ENCODE data around the gene KISS1R.

Gene KISS1R

DNA sequence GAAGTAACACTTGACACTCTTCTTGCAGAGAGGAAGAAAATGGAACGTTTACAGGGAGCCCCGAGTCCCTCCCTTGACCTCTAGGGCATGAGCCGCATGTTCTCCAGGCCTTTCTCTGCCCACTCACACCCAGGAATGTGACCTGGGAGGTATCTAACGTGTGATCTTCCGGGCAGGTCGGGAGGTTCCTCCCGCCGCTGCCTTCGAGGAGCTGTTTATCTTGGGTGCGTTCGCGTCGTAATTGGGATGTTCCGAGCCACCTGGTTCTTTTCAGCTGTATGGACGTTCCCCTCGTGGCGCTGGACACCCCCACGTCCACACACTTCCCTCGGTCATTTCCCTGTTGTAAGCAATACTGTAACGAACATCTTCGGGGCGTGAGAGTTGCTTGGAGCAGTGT is 22.3 kb downstream of the KISS1R start:
- no peak for DNase-seq

DNA sequence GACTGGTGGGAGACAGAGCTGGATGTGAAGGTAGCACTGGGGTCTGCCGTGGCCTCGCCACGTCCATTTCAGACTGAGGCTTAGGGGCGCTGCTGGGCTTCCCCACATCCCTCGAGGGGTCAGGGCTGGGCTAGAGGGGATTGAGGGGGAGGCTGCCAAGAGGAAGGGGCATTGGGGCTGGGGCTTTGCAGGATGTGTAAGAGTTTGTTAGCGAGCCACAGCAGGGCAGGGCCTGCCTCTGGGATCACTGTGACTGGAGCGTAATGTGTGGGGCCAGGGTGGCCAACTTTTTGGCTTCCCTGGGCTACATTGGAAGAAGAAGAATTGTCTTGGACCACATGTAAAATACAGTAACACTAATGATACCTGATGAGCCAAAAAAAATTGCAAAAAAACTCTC is 22.8 kb downstream of the KISS1R start:
- DNase-seq: no peak

DNA sequence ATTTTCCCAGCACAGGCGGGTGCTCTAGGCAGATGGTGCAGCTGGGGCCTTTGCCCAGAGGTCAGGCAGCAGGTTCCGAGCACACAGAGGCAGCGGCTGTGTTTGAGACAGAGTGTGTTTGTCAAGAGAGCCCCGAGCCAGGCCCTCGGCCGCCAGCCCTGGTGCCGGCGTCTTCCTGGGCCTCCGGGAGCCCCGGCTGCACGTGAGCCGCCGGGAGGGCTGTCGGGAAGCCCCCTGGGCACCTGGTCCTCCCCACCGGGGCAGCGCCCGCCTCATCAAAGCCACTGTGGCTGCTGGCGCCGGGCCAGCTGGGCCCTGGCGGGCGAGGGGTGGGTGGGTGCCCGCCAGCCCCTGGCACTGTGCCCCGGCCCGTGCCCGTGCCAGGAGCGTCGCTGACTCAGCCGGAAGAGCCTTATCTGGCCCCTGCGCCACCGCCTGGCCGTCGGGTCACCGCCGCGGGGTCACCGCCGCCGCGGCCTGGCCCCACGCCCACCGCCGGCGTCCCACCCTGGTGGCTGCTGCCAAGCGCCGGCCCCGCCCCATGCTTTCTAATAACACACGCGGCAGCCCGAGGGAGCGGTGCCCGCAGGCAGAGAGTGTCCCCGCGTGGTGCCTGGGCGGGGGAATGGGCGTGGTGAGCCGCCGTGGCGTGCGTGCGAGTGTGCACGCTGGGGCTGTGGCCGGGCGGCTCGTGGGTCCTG is 23.6 kb downstream of the KISS1R start:
- DNase-seq: peak; percentile 89 to 94 (median 92)

DNA sequence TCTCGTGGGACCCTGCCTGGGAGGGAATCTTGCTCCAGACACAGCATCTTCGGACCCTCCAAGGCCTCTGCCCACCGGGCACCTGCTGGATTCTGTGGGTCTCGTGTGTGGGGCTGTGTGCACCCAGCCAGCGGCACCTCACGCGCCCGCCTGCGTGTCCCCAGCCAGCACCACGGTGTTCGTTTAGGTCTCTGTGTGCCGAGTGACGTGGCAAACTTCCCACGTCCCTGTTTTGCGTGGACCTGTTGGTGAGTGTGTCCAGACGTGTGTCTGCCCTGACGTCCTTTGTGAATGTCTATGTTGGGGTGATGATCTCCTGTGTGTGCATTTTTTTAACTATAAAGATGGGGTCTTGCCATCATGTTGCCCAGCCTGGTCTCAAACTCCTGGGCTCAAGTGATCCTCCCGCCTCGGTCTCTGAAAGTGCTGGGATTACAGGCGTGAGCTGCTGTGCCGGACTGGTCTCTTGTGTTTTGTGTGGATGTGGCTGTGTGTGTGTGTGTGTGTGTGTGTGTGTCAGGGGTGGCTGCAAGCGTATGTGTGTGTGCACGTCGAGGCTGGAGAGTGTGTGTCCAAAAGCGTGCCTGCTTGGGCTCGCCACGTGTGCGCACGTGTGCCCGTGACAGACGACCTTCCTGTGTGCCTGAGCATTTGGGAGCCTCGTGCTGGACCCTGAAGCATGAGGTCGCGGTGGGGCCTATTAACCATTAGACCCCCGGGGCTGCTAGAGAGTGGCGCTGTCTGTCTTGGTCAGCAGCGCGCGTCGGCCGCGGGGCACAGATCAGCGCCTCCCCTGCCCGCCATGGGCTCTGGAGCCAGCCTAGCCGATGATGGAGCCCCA is 24.4 kb downstream of the KISS1R start:
- no peak for DNase-seq

DNA sequence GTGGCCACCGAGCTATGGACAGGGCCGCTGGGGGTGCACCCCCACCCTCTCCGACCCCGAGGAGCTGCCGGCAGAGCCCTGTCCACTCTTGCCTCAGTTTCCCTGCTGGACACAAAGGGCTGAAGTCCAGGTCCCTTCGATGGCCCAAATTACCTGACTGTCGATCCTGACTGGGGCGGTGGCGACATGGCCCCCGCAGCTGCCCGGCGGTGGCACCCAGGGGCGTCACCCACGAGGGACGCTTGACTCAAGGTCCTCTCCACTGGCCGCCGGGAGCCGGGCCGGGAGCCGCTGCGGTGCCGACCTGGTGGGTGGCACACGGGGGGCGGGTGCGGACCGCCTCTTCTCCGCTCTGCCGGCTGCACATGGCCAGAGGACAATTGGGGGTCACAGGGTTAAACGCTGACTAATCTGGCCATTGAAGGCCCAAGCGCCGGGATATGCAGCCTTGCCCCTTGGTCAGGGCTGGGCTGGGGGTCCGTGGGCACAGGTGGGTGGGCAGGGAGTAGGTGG is 25.1 kb downstream of the KISS1R start:
- no peak for DNase-seq

DNA sequence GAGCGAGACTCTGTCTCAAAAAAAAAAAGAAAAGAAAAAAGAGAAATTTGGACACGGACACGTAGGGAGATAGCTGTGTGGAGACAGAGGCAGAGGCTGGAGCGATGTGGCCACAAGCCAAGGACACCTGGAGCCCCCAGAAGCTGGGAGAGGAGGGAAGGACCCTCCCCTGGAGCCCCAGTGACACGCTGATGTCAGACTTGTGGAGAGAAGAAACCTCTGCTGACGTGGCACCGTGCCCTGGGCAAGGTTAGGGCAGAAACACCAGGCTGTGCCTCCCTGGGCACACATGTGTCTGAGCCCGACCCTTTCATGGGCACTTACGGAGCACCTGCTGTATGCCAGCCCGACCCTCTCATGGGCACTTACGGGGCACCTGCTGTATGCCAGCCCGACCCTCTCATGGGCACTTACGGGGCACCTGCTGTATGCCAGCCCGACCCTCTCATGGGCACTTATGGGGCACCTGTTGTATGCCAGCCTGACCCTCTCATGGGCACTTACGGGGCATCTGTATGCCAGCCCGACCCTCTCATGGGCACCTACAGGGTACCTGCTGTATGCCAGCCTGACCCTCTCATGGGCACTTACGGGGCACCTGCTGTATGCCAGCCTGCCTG is 26.5 kb downstream of the KISS1R start:
- no peak for DNase-seq

DNA sequence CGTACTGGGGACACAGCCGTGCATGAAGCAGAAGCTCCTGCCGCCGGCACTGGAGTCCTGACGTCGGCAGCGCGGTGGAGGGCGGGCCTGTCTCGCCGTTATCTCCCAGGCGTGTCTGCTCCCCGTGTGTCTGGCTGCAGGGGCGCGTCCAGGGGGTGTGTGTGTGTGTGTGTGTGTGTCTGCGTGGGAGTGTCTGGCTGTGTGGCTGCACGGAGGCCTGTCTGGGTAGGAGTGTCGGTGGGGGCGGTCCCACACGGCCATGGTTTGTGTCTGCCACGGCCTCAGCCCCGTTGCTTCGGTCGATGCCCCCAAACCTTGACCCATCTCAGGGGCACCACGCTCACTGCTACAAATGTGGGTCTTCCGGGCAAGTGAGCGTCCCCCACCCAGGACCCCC is 27.0 kb downstream of the KISS1R start:
- DNase-seq: peak in 1 of 4 experiments; percentile 13

DNA sequence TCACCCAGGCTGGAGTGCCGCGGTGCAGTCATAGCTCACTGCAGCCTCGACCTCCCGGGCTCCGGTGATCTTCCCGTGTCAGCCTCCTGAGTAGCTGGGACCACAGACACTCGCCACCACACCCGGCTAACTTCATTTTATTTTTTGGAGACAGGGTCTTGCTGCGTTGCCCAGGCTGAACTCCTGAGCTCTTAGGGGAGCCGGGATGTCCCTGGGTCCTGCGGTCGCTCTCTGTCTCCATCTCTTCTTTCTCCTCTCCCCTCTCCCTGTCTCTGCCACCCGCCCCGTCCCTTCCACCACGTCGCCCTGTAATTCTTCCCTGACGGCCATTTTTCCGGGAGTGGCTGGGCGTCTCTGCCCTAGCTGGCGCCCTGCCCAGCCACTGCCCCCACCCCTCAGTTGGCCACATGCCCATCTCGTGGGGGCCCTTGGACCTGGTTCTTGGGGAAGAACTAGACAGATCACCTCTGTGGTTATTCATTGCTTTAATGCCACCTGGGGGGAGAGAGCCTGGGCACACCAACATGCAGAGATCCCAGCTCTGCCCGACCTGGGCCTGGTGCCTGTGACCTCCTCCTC is 27.6 kb downstream of the KISS1R start:
- peak in 1 of 4 experiments; percentile 4 for DNase-seq

DNA sequence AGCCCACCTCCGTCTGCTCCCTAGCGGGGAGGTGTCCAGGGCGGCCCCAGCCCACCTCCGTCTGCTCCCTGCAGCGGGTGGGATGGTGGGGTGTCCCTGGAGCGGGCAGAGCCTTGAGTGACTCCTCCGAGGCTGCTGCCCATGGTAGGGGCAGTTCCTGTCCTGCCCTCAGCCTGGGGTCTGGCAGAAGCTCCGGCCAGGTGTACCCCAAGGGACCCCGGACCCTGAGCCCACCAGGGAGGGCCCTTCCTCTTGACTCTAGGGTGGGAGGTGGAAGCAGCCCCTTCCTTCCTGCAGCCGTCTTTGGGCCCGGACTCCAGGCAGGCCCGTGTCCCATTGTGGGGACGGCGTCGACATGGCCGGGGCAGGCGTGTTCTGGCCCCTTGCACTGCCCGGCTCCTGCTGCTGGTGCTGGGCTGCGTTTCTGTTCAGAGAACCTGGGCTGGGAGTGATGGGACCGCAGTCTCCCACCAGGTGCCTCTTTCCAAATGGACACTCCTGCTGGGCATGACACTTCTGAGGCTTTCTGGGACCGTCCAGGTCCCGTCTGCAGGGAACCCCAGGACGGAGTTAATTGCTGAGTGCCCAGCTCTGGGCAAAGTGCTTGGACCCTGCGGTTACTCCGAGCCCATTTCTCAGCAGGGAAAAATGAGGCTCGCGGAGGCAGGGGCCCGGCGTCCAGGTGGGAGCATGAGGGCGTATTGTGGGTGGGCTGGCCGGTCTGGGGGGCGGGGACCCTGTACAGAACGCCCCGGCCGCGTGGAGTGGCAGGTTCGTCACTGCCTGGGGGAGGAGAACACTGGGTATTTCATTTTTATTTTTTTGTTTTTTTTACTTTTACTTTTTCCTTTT is 28.5 kb downstream of the KISS1R start:
- DNase-seq: no peak

DNA sequence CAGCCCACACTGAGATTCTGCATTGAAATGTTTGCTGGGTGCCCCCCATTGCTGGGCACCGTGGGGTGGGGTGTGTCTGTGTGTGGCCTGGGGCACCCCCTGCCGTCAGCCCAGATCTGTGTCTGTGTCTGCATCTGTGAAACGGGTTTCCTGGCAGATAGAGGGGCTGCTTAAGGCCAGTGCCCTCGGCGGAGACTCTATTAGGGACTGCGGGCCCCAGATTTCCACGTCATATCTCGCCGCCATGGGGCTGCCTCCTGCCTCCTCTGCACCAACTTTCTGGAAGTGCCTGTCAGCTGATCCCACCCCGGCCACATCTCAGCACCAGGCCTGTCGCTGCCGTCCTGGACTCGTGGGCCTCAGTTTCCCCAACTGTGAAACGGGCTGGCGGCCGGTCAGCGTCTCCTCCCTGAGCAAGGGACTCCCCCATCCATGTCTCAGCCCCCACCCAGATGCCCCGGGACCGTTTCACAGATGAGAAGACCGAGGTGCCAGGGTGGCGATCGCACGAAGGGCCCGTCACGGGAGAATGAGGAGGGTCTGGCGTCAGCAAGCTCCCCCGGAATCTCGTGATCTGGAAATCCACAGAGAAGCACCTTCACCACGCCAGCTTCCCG is 30.1 kb downstream of the KISS1R start:
- no peak for DNase-seq

DNA sequence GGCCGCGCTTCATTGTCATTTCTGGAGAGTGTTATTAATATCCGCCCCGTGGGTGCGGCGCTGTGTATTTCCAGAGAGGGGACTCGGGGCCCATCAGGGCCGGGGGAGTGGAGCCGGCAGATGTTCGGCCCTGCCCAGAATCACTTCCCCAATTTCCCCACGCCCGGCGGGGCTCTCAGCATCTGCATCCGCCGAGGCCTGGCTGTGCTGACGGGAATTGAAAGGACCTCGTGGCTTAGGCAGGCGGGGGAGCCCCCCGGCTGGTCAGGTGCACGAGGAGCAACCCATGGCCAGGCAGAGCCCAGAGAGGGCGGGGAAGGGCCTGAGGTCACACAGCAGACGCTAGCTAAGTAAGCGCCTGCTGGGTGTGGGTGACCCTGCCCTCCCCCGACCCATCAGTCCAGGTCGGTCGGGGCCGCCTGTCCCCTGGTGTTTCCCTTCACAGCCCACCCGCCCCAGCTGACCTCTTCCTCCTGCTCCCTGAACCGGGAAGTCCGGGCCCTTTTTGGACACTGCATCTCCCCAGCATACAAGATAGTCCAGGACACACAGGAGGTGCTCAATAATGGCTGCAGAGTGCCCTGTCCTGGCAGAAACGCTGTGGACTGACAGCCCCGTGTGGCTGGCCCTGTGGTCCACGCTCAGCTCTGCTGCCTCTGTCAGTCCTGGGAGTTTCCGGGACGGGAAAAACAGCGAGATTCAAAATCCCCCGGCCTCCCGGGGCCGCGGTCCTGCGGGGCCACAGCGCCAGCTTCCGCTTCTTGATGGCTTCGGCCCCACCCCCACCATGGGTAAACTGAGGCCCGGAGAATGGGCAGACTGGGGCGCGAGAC is 30.8 kb downstream of the KISS1R start:
- peak; percentile 99 for DNase-seq

DNA sequence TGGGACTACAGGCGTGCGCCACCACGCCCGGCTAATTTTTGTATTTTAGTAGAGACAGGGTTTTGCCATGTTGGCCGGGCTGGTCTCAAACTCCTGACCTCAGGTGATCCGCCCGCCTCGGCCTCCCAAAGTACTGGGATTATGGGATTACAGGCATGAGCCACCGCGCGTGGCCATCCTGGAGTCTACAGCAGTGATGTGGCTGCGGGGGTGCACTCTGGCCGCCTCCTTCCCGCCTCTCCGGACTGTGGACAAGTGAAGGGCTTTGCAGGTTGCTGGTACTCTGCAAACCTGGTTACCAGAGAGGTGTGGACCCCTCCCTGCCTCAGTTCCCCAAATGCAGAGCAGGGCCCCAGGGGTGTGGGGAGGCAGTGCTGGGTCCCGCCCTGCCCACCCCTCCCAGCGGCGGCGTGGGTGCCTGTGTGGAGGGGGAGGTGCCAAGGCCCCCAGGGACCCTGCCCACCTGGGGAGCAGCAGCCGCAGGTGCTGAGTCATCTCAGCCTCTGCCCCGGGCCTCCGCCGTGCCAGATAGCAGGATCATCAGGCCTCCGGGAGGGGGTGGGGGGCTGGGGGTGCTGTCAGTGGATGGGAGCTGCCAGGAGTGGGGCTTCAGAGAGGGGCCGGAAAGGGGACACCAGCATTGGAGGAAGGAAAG is 31.8 kb downstream of the KISS1R start:
- peak in 1 of 4 experiments; percentile 3 for DNase-seq

DNA sequence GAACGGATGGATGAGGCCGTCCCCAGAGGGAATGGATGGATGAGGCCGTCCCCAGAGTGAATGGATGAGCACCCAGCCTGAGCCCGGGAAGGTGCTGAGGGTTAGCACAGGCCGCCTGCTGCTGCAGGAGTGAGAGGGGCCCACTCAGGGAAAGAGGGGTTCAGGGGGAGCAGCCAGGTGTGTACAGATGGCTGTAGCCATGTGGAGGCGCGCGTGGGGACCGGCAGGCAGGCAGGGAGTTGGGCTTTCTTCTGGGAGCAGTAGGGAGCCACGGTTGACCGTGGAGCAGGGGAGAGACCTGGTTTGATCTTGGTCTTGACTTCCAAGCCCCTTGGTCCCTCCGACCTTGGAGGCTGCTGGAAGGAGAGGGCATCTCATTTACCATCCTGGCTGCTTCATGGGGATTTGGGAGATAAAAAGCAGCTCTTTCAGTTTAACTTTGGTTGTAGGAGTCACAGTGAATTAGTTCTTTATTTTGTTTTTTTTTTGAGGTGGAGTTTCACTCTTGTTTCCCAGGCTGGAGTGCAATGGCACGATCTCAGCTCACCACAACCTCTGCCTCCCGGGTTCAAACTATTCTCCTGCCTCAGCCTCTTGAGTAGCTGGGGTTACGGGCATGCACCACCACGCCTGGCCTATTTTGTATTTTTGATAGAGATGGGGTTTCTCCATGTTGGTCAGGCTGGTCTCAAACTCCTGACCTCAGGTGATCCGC is 33.4 kb downstream of the KISS1R start:
- no peak for DNase-seq

DNA sequence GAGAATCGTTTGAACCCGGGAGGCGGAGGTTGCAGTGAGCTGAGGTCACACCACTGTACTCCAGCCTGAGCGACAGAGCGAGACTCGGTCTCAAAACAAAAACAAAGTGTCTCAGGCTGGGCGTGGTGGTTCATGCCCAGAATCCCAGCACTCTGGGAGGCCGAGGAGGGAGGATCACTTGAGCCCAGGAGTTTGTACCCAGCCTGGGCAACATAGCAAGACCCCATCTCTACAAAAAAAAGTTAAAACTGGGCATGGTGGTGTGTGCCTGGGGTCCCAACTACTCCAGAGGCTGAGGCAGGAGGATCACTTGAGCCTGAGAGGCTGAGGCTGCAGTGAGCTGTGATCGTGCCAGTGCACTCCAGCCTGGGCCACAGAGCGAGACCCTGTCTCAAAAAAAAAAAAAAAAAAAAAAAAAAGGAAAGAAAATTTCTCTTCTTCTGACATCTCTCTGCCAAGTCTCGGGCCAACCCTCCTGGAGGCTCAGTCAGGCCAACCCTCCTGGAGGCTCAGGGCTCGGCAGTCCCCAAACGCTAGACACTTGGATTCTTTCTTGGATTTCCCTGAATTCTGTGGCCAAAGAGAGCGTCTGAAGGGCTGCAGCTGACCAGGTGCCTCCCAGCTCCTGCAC is 35.0 kb downstream of the KISS1R start:
- DNase-seq: no peak

DNA sequence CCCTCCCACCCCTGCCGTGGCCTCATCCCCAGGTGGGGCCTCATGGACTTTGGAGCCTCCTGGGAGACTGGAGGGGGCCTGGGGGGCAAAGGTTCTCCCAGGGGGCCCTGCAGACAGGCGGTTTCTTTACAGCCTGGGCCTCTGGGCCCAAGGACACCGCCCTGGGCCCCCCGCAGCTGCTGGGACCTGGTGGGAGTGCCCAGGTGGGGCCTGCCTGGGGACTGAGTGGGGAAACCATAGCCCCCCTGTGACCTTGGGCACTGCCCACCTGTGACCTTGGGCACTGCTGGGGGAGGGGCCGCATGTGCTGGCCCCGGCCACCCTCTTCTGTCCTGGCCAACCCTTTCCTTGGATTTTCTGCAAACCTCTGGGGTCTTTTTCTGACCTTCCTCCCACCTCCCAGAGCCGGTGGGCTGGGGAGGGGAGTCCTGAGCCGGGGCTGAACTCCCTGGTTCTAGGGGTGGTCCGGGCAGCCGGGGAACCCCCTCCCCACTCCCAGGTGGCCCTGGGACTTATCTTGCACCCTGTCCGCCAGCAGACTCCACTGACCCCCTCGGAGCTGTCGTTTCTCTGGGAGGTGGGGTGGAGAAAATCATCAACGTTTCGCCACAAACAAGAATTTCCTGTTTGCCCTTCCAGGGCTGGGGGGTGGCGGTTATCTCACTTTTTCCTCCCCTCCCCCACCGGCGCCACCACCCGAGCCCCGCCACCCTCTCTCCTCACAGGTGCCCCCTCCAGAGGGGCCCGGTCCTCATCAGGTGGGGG is 35.7 kb downstream of the KISS1R start:
- peak in 2 of 4 experiments; percentile 45 to 46 for DNase-seq

DNA sequence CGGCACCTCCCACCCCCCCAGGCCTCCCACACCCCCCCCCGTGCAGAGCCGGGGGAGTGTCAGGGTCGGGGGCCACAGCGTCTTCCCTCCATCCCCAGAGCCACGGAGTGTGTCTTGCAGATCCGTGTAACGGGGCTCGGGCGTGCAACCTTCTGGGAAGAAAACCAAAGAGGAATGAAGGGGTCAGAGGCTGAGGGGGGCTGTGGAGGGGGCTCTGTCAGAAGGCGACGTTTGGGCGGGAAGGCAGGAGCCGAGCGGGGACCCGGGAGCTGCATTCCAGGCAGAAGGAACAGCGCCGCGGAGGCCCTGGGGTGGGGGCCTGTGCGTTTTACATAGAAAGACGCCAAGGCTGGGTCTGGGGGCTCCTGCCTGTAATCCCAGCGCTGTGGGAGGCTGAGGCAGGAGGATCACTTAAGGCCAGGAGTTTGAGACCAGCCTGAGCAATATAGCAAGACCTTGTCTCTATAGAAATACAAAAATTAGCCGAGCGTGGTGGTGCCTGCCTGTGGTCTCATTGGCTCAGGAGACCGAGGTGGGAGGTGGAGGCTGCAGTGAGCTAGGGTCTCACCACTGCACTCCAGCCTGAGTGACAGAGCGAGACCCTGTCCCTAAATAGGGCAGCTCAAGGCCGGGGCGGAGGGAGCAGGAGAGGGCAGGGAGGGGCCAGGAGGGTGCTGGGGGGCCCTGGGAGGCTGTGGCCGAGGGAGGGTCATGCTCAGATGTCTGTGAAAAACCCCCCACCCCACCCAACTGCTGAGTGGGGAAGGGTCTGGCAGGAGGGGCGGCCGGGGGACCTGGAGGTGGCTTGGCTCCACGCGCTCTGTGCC is 36.5 kb downstream of the KISS1R start:
- no peak for DNase-seq

DNA sequence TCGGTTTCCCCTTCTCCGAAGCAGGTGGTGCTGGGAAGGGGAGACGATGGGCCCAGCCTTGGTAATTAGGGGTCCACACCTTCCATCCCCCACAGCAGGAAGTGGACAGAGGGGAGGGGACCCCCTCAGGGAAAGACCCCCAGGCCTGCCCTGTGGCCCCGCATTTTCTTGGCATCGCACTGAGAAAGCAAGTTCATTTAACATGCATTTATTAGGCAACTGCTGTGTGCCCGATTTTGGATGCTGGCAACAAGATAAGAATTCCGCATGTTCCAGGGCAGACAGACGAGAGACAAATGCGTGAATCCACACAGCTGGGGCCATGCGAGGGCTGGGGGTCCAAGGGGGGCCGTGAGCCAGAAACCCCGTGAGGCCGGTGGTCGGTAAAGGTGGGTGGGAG is 37.1 kb downstream of the KISS1R start:
- no peak for DNase-seq
